Mucosa of descending colon (tissue), 3 donors: ENCODE data around the gene GVQW3. TPM values are rescaled to one million over a fixed set of nuclear protein-coding genes. Genes with fewer than 3 reads are reported as not detected.

Experiments used
- ATAC-seq: fragments of 200-7000 bp; cut with Tn5 transposase; one replicate; pipeline ENCODE4 v1.9.1; 2020; ENCODE audit warnings: mild to moderate bottlenecking, moderate library complexity
- DNase-seq, 3 donors: peaks; one replicate each; pipeline ENCODE4 v3.0.0-alpha.2; 2020
- H3K36me3 ChIP-seq: fragments of 200-600 bp; one replicate; pipeline ENCODE4 v1.8.0; 2021; ENCODE audit warnings: low read depth, mild to moderate bottlenecking
- H3K4me1 ChIP-seq: fragments of 200-600 bp; one replicate; pipeline ENCODE4 v1.8.0; 2021; ENCODE audit warnings: low read depth, mild to moderate bottlenecking
- H3K4me3 ChIP-seq: fragments of 200-600 bp; one replicate; pipeline ENCODE4 v1.8.0; 2021; ENCODE audit warnings: mild to moderate bottlenecking
- H3K9me3 ChIP-seq: fragments of 200-600 bp; one replicate; pipeline ENCODE4 v1.8.0; 2021; ENCODE audit warnings: mild to moderate bottlenecking
- CTCF ChIP-seq: fragments of 200-600 bp; IDR thresholded peaks from one replicate; pipeline ENCODE4 v1.8.0; 2022; ENCODE audit warnings: antibody characterized with exemption, mild to moderate bottlenecking
- intact Hi-C, 2 donors: fragments of 100-400 bp; cut with DNase I in 1 of 2; cut with micrococcal nuclease in 1 of 2; formaldehyde crosslinking; loops; one replicate each; pipeline versions ENCODE4 v1.11.0 to v1.11.1; 2022; cut with DNase I, micrococcal nuclease
- total RNA-seq, 3 donors: library from RNA; stranded (reverse); fragmentation: NEBNext Ultra II Directional in 2 of 3; extraction: Animal tissue kit (Norgen Biotek cat#: 25700) in 2 of 3; gene quantifications; one replicate each; pipeline versions ENCODE4 v1.2.1 to v1.2.4, GENCODE V29; 2021 to 2023
- donor health status: DM: no; HTN: no; CAD: no; lungs with moderate emphysema.
- donor health status: DM: no; HTN: no; CAD: no.
- donor health status: DM: no; HTN: yes; CAD: no.

The GVQW3 gene
- total RNA-seq, 3 donors from 2014 or later: 3.3 to 4.7 (median 3.5) TPM

- H3K9me3 ChIP-seq: no peaks in the 10 kb centered on the region
- H3K36me3 ChIP-seq: no peaks in the 10 kb centered on the region
- TF ChIP-seq CTCF: no peak
- intact Hi-C loops: no loop called here
- ATAC-seq: no peak
- no peak overlapping the region for H3K4me3 ChIP-seq
- no peaks in the 10 kb centered on the region for H3K4me1 ChIP-seq
- DNase-seq: no peak
Measured at GRCh38 chr11:76415073-76415472, 34.0 kb downstream of the GVQW3 start.

GRCh38 chr11:76419896-76420295 lies 38.8 kb downstream of the GVQW3 start:
- intact Hi-C loops: no loop called here
- Histone ChIP-seq H3K4me3 (no peak overlapping the region), H3K4me1 (no peaks in the 10 kb centered on the region), H3K36me3 (no peaks in the 10 kb centered on the region), H3K9me3 (no peaks in the 10 kb centered on the region)
- TF ChIP-seq CTCF: peak; percentile 10
- DNase-seq (no peak), ATAC-seq (peak; percentile 25)

GRCh38 chr11:76424379-76424778 lies 43.3 kb downstream of the GVQW3 start:
- H3K9me3 ChIP-seq: no peaks in the 10 kb centered on the region
- H3K4me1 ChIP-seq: no peaks in the 10 kb centered on the region
- TF ChIP-seq CTCF: no peak
- no peak overlapping the region for H3K4me3 ChIP-seq
- ATAC-seq (peak; percentile 10), DNase-seq (no peak)
- intact Hi-C loops: no loop called here
- no peaks in the 10 kb centered on the region for H3K36me3 ChIP-seq

- H3K4me1 ChIP-seq: no peaks in the 10 kb centered on the region
- ATAC-seq (no peak), DNase-seq (no peak)
- no peak for TF ChIP-seq CTCF
- H3K9me3 ChIP-seq: no peaks in the 10 kb centered on the region
- intact Hi-C loops: no loop called here
- H3K4me3 ChIP-seq: no peak overlapping the region
- H3K36me3 ChIP-seq: no peaks in the 10 kb centered on the region
Measured at GRCh38 chr11:76424891-76425290, 43.8 kb downstream of the GVQW3 start.

GRCh38 chr11:76426660-76427059 lies 45.5 kb downstream of the GVQW3 start:
- ATAC-seq (no peak), DNase-seq (no peak)
- H3K36me3 ChIP-seq: no peaks in the 10 kb centered on the region
- H3K4me1 ChIP-seq: no peaks in the 10 kb centered on the region
- H3K9me3 ChIP-seq: no peaks in the 10 kb centered on the region
- TF ChIP-seq CTCF: no peak
- no peak overlapping the region for H3K4me3 ChIP-seq
- intact Hi-C loops: no loop called here

GRCh38 chr11:76436020-76436419 lies 54.9 kb downstream of the GVQW3 start:
- Histone ChIP-seq H3K9me3 (no peaks in the 10 kb centered on the region), H3K4me3 (no peak overlapping the region), H3K4me1 (no peaks in the 10 kb centered on the region), H3K36me3 (no peaks in the 10 kb centered on the region)
- ATAC-seq (no peak), DNase-seq (no peak)
- intact Hi-C loops: no loop called here
- no peak for TF ChIP-seq CTCF
